ENCODE data around the gene CENPB. TPM values are rescaled to one million over a fixed set of nuclear protein-coding genes. Genes with fewer than 3 reads are reported as not detected.

CENPB gene
- polyA plus RNA-seq, 1 of the 3 experiments (the other 2 are of a cell fraction), result 41.2 TPM

DNA sequence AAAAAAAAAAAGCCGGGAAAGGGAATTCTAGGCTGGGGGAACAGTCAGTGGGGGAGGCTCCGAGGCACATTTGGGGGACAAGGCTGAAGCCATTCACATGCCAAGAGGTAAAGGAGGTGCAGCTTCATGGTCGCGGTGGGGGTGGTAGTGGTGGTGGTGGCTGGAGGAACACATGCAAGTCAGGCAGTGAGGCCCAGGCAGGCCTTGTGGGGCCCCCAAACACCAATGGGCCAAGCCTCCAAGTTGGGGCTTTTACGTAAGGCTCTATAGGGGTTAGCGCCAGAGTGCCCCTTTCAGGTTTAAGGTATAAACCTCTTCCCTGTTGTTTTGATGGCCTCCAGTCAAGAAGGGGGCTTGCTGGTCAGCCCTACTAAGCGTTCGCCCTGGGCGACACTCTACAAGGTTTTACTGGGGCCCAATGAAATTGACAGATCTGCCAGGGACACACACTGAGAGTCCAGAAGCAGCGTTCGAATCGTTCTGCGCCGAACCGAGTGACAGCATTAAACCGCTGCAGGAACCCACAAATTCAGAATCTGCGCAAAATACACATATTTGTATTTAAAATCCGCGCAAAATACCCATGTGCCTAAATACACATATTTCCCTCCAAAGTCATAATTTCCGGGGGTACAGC lies 33.0 kb upstream of the CENPB start:
- Histone ChIP-seq H3K79me2 (ENCODE audit: insufficient read depth) (peaks cover 17% of the 10 kb centered on the region), H3K27ac (ENCODE audit: low read depth in 2 of 2, low read length in 1 of 2) (peak overlapping the region; percentile 92 to 97), H3K4me3 (ENCODE audit: low read depth in 2 of 2, low read length in 1 of 2) (peak overlapping the region; percentile 80 to 84), H3F3A (replicated peaks; ENCODE audit: insufficient read depth) (no peaks in the 10 kb centered on the region), H3K36me3 (replicated peaks in 1 of 2; ENCODE audit: control insufficient read depth in 1 of 2, insufficient read depth in 2 of 2, low read length in 1 of 2) (peaks cover 12 to 21% of the 10 kb centered on the region in 2 experiments), H2AFZ (ENCODE audit: low read depth) (peak overlapping the region; percentile 67; the same call in 1 of the 2 replicates), H3K9me3 (no peaks in the 10 kb centered on the region), H3K9me2 (no peaks in the 10 kb centered on the region), H3K4me2 (peak overlapping the region; percentile 91), H4K20me1 (ENCODE audit: insufficient read depth) (no peaks in the 10 kb centered on the region), H3K4me1 (ENCODE audit: control insufficient read depth in 1 of 2, insufficient read depth in 2 of 2, low read depth in 1 of 2, low read length in 1 of 2) (peaks cover 11 to 23% of the 10 kb centered on the region in 2 experiments; a peak in 2 of 4 replicates), H3K27me3 (ENCODE audit: insufficient read depth) (no peaks in the 10 kb centered on the region), H3K9ac (peak overlapping the region; percentile 93)
- DNase-seq, result no peak
- WGBS (ENCODE audit: low lambda C conversion rate), result 79% methylated on average over 20 of the region's 20 CpGs
- TF ChIP-seq, protein P1, sequence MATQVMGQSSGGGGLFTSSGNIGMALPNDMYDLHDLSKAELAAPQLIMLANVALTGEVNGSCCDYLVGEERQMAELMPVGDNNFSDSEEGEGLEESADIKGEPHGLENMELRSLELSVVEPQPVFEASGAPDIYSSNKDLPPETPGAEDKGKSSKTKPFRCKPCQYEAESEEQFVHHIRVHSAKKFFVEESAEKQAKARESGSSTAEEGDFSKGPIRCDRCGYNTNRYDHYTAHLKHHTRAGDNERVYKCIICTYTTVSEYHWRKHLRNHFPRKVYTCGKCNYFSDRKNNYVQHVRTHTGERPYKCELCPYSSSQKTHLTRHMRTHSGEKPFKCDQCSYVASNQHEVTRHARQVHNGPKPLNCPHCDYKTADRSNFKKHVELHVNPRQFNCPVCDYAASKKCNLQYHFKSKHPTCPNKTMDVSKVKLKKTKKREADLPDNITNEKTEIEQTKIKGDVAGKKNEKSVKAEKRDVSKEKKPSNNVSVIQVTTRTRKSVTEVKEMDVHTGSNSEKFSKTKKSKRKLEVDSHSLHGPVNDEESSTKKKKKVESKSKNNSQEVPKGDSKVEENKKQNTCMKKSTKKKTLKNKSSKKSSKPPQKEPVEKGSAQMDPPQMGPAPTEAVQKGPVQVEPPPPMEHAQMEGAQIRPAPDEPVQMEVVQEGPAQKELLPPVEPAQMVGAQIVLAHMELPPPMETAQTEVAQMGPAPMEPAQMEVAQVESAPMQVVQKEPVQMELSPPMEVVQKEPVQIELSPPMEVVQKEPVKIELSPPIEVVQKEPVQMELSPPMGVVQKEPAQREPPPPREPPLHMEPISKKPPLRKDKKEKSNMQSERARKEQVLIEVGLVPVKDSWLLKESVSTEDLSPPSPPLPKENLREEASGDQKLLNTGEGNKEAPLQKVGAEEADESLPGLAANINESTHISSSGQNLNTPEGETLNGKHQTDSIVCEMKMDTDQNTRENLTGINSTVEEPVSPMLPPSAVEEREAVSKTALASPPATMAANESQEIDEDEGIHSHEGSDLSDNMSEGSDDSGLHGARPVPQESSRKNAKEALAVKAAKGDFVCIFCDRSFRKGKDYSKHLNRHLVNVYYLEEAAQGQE (IDR thresholded peaks at IDR 0.05; ENCODE audit: low read depth, low read length), result no peak
- TF ChIP-seq, protein P2, sequence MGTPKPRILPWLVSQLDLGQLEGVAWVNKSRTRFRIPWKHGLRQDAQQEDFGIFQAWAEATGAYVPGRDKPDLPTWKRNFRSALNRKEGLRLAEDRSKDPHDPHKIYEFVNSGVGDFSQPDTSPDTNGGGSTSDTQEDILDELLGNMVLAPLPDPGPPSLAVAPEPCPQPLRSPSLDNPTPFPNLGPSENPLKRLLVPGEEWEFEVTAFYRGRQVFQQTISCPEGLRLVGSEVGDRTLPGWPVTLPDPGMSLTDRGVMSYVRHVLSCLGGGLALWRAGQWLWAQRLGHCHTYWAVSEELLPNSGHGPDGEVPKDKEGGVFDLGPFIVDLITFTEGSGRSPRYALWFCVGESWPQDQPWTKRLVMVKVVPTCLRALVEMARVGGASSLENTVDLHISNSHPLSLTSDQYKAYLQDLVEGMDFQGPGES (IDR thresholded peaks at IDR 0.05; ENCODE audit: low read depth, low read length), result no peak
- TF ChIP-seq GABPA (IDR thresholded peaks at IDR 0.05; ENCODE audit: low read depth), result no peak
- TF ChIP-seq RCOR1 (IDR thresholded peaks at IDR 0.05; ENCODE audit: low read length), result no peak
- no peak for TF ChIP-seq CHD2 (IDR thresholded peaks at IDR 0.05; ENCODE audit: low read length, partially characterized antibody)
- TF ChIP-seq, protein P3, sequence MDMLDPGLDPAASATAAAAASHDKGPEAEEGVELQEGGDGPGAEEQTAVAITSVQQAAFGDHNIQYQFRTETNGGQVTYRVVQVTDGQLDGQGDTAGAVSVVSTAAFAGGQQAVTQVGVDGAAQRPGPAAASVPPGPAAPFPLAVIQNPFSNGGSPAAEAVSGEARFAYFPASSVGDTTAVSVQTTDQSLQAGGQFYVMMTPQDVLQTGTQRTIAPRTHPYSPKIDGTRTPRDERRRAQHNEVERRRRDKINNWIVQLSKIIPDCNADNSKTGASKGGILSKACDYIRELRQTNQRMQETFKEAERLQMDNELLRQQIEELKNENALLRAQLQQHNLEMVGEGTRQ (IDR thresholded peaks at IDR 0.05; ENCODE audit: borderline replicate concordance, low read depth, low read length), result no peak
- no peak for TF ChIP-seq RAD21 (IDR thresholded peaks at IDR 0.05; ENCODE audit: low read length)
- TF ChIP-seq, protein P4, sequence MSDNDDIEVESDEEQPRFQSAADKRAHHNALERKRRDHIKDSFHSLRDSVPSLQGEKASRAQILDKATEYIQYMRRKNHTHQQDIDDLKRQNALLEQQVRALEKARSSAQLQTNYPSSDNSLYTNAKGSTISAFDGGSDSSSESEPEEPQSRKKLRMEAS (IDR thresholded peaks at IDR 0.05; ENCODE audit: low read depth), result no peak
- no peak for TF ChIP-seq TCF12 (IDR thresholded peaks at IDR 0.05)
- no peak for TF ChIP-seq EZH2phosphoT487 (IDR thresholded peaks at IDR 0.05; ENCODE audit: borderline replicate concordance, low read depth)
- no peak for TF ChIP-seq FOXJ3 (CRISPR knock-in tag; IDR thresholded peaks at IDR 0.05)
- no peak for TF ChIP-seq TEAD4 (IDR thresholded peaks at IDR 0.05; ENCODE audit: borderline replicate concordance, insufficient read depth)
- no peak for TF ChIP-seq RXRA (IDR thresholded peaks at IDR 0.05; ENCODE audit: borderline replicate concordance, low read depth)
- no peak for TF ChIP-seq EP300 (IDR thresholded peaks at IDR 0.05; ENCODE audit: borderline replicate concordance in 1 of 2, low read depth in 1 of 2, low read length in 1 of 2)
- TF ChIP-seq, protein P5, sequence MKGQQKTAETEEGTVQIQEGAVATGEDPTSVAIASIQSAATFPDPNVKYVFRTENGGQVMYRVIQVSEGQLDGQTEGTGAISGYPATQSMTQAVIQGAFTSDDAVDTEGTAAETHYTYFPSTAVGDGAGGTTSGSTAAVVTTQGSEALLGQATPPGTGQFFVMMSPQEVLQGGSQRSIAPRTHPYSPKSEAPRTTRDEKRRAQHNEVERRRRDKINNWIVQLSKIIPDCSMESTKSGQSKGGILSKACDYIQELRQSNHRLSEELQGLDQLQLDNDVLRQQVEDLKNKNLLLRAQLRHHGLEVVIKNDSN (IDR thresholded peaks at IDR 0.05; ENCODE audit: borderline replicate concordance, low read depth), result no peak
- no peak for TF ChIP-seq FOXM1 (IDR thresholded peaks at IDR 0.05; ENCODE audit: low read depth)
- no peak for TF ChIP-seq FOSL2 (IDR thresholded peaks at IDR 0.05; ENCODE audit: borderline replicate concordance, low read depth)
- TF ChIP-seq NFIC (IDR thresholded peaks at IDR 0.05; ENCODE audit: borderline replicate concordance), result no peak
- CTCF ChIA-PET, result interaction anchor here (0.7 to 8.8 kb wide), 27 partner anchors 8 to 533 kb away, joined by 3 to 161 read pairs (median 7); partner anchors contain the start of genes ADISSP, CDC25B, CENPB and MAVS
- POLR2A ChIA-PET, result interaction anchor here (0.5 to 2.0 kb wide), 11 partner anchors 15 to 1167 kb away, joined by 3 to 20 read pairs (median 4); partner anchors contain the start of genes ADISSP, CDC25B, CENPB and NOP56
